A673 (cell line): ENCODE results near the gene DHODH. TPM values are rescaled to one million over a fixed set of nuclear protein-coding genes. Genes with fewer than 3 reads are reported as not detected.

Experiments used
- BruUV-seq: library from RNA; stranded (reverse); fragments of 400-500 nt; replicated peaks from 2 replicates; lab custom pipeline; 2021; lab: Mats Ljungman, UMichigan
- CTCF ChIA-PET: fragments of 300-600 bp; sonication (Branson Sonifier 250); formaldehyde crosslinking; loops from one replicate; lab custom pipeline; 2022; ENCODE audit warnings: antibody characterized with exemption; lab: Charles Lee
- POLR2A ChIA-PET: fragments of 300-600 bp; sonication (Branson Sonifier 250); formaldehyde crosslinking; loops from one replicate; lab custom pipeline; 2022; ENCODE audit warnings: antibody characterized with exemption; ENCODE audit not compliant: low non-redundant PET; lab: Charles Lee
- DNase-seq: peaks from one replicate; pipeline ENCODE4 v3.0.0-alpha.2; 2015; ENCODE audit warnings: low spot score
- H3K27ac ChIP-seq: fragments of 200-600 bp; sonication (generic); 2 replicates; pipeline ENCODE4 v1.5.1; 2016; ENCODE audit warnings: mixed run types, low read depth, mild to moderate bottlenecking, mixed read lengths, antibody characterized with exemption, low read length; ENCODE audit not compliant: poor library complexity, severe bottlenecking
- H3K27me3 ChIP-seq: fragments of 200-600 bp; sonication (generic); replicated peaks from 2 replicates; pipeline ENCODE4 v1.6.1; 2017; ENCODE audit warnings: mixed run types, low read depth, mild to moderate bottlenecking, mixed read lengths, antibody characterized with exemption, low read length; ENCODE audit not compliant: insufficient read depth, poor library complexity
- H3K36me3 ChIP-seq: fragments of 200-600 bp; sonication (generic); 2 replicates; pipeline ENCODE4 v1.6.1; 2016; ENCODE audit warnings: mixed run types, mild to moderate bottlenecking, mixed read lengths, antibody characterized with exemption, low read length; ENCODE audit not compliant: insufficient read depth, poor library complexity, severe bottlenecking
- H3K4me1 ChIP-seq: fragments of 200-600 bp; sonication (generic); 2 replicates; pipeline ENCODE4 v1.6.1; 2017; ENCODE audit warnings: mixed run types, mild to moderate bottlenecking, mixed read lengths, antibody characterized with exemption, low read length; ENCODE audit not compliant: insufficient read depth, poor library complexity, severe bottlenecking
- H3K4me3 ChIP-seq: fragments of 200-600 bp; sonication (generic); 2 replicates; pipeline ENCODE4 v1.5.1; 2016; ENCODE audit warnings: low read depth, mixed run types, mild to moderate bottlenecking, mixed read lengths, low read length; ENCODE audit not compliant: poor library complexity, severe bottlenecking
- H3K9me3 ChIP-seq: fragments of 200-600 bp; sonication (generic); 2 replicates; pipeline ENCODE4 v1.6.1; 2016; ENCODE audit warnings: mixed run types, low read depth, mild to moderate bottlenecking, mixed read lengths, antibody characterized with exemption, low read length; ENCODE audit not compliant: poor library complexity, severe bottlenecking
- EZH2 ChIP-seq: fragments of 200-600 bp; sonication (generic); IDR thresholded peaks from 2 replicates; pipeline ENCODE4 v1.6.1; 2017; ENCODE audit warnings: borderline replicate concordance, low read depth, mild to moderate bottlenecking, mixed read lengths, antibody characterized with exemption, low read length; ENCODE audit not compliant: poor library complexity, severe bottlenecking
- intact Hi-C: fragments of 100-400 bp; cut with micrococcal nuclease; formaldehyde crosslinking; loops from one replicate; pipeline ENCODE4 v1.10.0; 2022; ENCODE audit not compliant: unreplicated experiment
- total RNA-seq: library from RNA; stranded (reverse); gene quantifications from 2 replicates; pipeline ENCODE4 v1.2.3, GENCODE V29; 2021
- TF ChIP-seq, protein P1 (sequence below): fragments of 300-800, 200-600 bp; sonication (generic); conservative IDR thresholded peaks from 2 replicates; pipeline ENCODE4 v1.5.1; 2017; ENCODE audit warnings: low read depth, mild to moderate bottlenecking, antibody characterized with exemption, low read length, moderate library complexity, mixed read lengths

DHODH gene
- total RNA-seq, 1 experiment from 2014 or later: 12.8 TPM

DNA sequence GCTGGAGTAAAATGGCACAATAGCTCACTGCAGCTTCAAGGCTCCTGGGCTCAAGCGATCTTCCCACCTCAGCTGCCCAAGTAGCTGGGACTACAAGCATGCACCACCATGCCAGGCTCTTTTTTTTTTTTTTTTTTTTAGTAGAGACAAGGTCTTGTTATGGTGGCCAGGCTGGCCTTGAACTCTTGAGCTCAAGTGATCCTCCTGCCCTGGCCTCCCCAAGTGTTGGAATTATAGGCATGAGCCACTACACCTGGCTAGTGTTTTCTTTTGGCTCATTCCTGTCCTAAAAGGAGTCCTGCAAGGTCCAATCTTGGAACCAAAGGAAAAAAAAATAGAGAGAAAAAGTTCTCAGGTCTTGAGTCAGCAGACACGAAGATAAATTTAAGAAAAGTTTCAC is 39.2 kb upstream of the DHODH start:
- no peak for TF ChIP-seq EZH2
- TF ChIP-seq, protein P1, sequence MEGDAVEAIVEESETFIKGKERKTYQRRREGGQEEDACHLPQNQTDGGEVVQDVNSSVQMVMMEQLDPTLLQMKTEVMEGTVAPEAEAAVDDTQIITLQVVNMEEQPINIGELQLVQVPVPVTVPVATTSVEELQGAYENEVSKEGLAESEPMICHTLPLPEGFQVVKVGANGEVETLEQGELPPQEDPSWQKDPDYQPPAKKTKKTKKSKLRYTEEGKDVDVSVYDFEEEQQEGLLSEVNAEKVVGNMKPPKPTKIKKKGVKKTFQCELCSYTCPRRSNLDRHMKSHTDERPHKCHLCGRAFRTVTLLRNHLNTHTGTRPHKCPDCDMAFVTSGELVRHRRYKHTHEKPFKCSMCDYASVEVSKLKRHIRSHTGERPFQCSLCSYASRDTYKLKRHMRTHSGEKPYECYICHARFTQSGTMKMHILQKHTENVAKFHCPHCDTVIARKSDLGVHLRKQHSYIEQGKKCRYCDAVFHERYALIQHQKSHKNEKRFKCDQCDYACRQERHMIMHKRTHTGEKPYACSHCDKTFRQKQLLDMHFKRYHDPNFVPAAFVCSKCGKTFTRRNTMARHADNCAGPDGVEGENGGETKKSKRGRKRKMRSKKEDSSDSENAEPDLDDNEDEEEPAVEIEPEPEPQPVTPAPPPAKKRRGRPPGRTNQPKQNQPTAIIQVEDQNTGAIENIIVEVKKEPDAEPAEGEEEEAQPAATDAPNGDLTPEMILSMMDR: no peak
- Histone ChIP-seq H3K27ac (no peak overlapping the region), H3K36me3 (no peaks in the 10 kb centered on the region), H3K27me3 (no peaks in the 10 kb centered on the region), H3K4me3 (no peak overlapping the region), H3K4me1 (no peaks in the 10 kb centered on the region), H3K9me3 (no peaks in the 10 kb centered on the region)
- DNase-seq: no peak
- intact Hi-C loops: no loop called here
- CTCF ChIA-PET: no interaction called here
- BruUV-seq: no TSS peak
- POLR2A ChIA-PET: no interaction called here

DNA sequence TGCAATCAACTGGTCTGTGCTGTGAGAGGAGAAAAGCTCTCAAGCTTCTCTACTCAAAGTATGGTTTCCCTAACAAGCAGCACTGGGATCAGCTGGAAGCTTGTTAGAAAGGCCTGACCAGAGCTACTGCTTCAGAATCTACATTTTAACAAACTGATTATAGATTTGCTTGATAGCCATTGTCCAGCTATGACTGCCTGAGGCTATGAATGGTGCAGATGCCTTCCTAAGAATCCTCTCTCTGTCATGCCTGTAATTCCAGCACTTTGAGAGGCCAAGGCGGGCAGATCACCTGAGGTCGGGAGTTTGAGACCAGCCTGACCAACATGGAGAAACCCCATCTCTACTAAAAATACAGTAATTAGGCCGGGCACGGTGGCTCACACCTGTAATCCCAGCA is 37.0 kb upstream of the DHODH start:
- intact Hi-C loops: no loop called here
- no peak for TF ChIP-seq EZH2
- TF ChIP-seq, protein P1: no peak
- Histone ChIP-seq H3K4me1 (no peaks in the 10 kb centered on the region), H3K27ac (no peak overlapping the region), H3K36me3 (no peaks in the 10 kb centered on the region), H3K4me3 (no peak overlapping the region), H3K9me3 (no peaks in the 10 kb centered on the region), H3K27me3 (no peaks in the 10 kb centered on the region)
- POLR2A ChIA-PET: no interaction called here
- CTCF ChIA-PET: no interaction called here
- DNase-seq: no peak
- BruUV-seq: no TSS peak

DNA sequence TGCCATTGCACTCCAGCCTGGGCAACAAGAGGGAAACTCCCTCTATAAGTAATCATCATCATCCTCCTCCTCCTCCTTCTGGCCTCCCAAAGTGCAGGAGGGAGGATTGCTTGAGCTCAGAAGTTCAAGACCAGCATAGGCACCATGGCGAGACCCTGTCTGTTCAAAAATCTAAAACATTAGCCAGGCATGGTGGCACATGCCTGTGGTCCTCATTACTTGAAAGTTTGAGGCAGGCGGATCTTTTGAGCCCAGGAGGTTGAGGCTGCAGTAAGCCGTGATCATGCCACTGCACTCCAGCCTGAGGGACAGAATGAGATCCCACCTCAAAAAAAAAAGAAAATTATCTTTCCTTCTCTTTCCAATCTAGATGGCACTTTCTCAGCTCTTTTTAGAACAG is 36.2 kb upstream of the DHODH start:
- intact Hi-C loops: no loop called here
- no TSS peak for BruUV-seq
- Histone ChIP-seq H3K27me3 (no peaks in the 10 kb centered on the region), H3K4me1 (no peaks in the 10 kb centered on the region), H3K4me3 (no peak overlapping the region), H3K27ac (no peak overlapping the region), H3K9me3 (no peaks in the 10 kb centered on the region), H3K36me3 (no peaks in the 10 kb centered on the region)
- no peak for DNase-seq
- CTCF ChIA-PET: no interaction called here
- POLR2A ChIA-PET: no interaction called here
- TF ChIP-seq, protein P1: no peak
- TF ChIP-seq EZH2: no peak
